Erythroblast (primary cell): Measurements from ENCODE around the gene CAVIN1.

Experiments
- GATA1 ChIP-seq: IDR thresholded peaks from 2 replicates; pipeline ENCODE4 v1.6.1; 2011; ENCODE audit warnings: low read depth, mild to moderate bottlenecking, control low read depth, low read length, moderate library complexity
- POLR2A ChIP-seq: IDR thresholded peaks from 2 replicates; pipeline ENCODE4 v1.6.1; 2011; ENCODE audit warnings: mild to moderate bottlenecking, low read length

GRCh38 chr17:42442196-42442565 is 19.1 kb upstream of the CAVIN1 start:
- TF ChIP-seq POLR2A: no peak
- no peak for TF ChIP-seq GATA1
